Keratinocyte (primary cell): ENCODE data around the gene CLOCK. TPM values are rescaled to one million over a fixed set of nuclear protein-coding genes. Genes with fewer than 3 reads are reported as not detected.

ENCODE experiments used
- DNase-seq: peaks from one replicate; pipeline ENCODE4 v3.0.0-alpha.2; 2011; ENCODE audit warnings: low read depth, missing footprints, low spot score
- FAIRE-seq: peaks from 2 replicates; lab custom pipeline; 2011; peaks lifted over from hg19 to GRCh38; lab: Jason Lieb, UNC
- H2AFZ ChIP-seq: 2 replicates; pipeline ENCODE4 v1.6.0; 2012; ENCODE audit warnings: low read length, control low read depth, inconsistent platforms; ENCODE audit not compliant: control insufficient read depth
- H3K27ac ChIP-seq: 2 replicates; pipeline ENCODE4 v1.5.1; 2011; ENCODE audit warnings: low read length; ENCODE audit not compliant: control insufficient read depth, insufficient read depth
- H3K27me3 ChIP-seq: 3 replicates; pipeline ENCODE4 v1.6.0; 2011; ENCODE audit warnings: low read length; ENCODE audit not compliant: control insufficient read depth, insufficient read depth; ENCODE audit errors: extremely low read depth
- H3K36me3 ChIP-seq, 2 experiments: 2 replicates in 1 of 2; 3 replicates in 1 of 2; pipeline ENCODE4 v1.5.1; 2011; ENCODE audit warnings: low read length in 2 of 2, mild to moderate bottlenecking in 1 of 2; ENCODE audit not compliant: control insufficient read depth in 2 of 2, insufficient read depth in 2 of 2; ENCODE audit errors: extremely low read depth in 1 of 2
- H3K4me1 ChIP-seq: 3 replicates; pipeline ENCODE4 v1.5.1; 2011; ENCODE audit warnings: low read length; ENCODE audit not compliant: control insufficient read depth, insufficient read depth; ENCODE audit errors: extremely low read depth
- H3K4me2 ChIP-seq: 3 replicates; pipeline ENCODE4 v1.6.0; 2011; ENCODE audit warnings: low read depth, low read length; ENCODE audit not compliant: control insufficient read depth, insufficient read depth; ENCODE audit errors: extremely low read depth
- H3K4me3 ChIP-seq, 3 experiments: fragments of 200-600 bp in 1 of 3; sonication (generic) in 1 of 3; 2 replicates in 2 of 3; 3 replicates in 1 of 3; pipeline ENCODE4 v1.5.1; 2011 to 2016; ENCODE audit warnings: low read length in 3 of 3, mild to moderate bottlenecking in 3 of 3, control low read depth in 2 of 3, inconsistent platforms in 1 of 3, low read depth in 1 of 3, mixed read lengths in 1 of 3, mixed run types in 1 of 3, moderate library complexity in 1 of 3; ENCODE audit not compliant: control insufficient read depth in 2 of 3, insufficient read depth in 2 of 3; ENCODE audit errors: extremely low read depth in 1 of 3
- H3K79me2 ChIP-seq: 2 replicates; pipeline ENCODE4 v1.6.0; 2012; ENCODE audit warnings: low read length; ENCODE audit not compliant: control insufficient read depth, insufficient read depth
- H3K9ac ChIP-seq: 3 replicates; pipeline ENCODE4 v1.6.0; 2011; ENCODE audit warnings: low read length; ENCODE audit not compliant: control insufficient read depth, insufficient read depth; ENCODE audit errors: extremely low read depth
- H3K9me1 ChIP-seq: 3 replicates; pipeline ENCODE4 v1.6.0; 2011; ENCODE audit warnings: low read length; ENCODE audit not compliant: control insufficient read depth, insufficient read depth; ENCODE audit errors: extremely low read depth
- H3K9me3 ChIP-seq: 2 replicates; pipeline ENCODE4 v1.5.1; 2012; ENCODE audit warnings: low read depth, low read length; ENCODE audit not compliant: control insufficient read depth
- H4K20me1 ChIP-seq: 3 replicates; pipeline ENCODE4 v1.6.0; 2011; ENCODE audit warnings: low read length; ENCODE audit not compliant: control insufficient read depth, insufficient read depth; ENCODE audit errors: extremely low read depth
- CTCF ChIP-seq, 3 experiments: IDR thresholded peaks in 1 of 3; conservative IDR thresholded peaks in 1 of 3; optimal IDR thresholded peaks in 1 of 3; 2 replicates in 2 of 3; 3 replicates in 1 of 3; pipeline versions ENCODE3 to v1.5.1; 2011; ENCODE audit warnings: low read length in 3 of 3, mild to moderate bottlenecking in 3 of 3, moderate library complexity in 2 of 3, control low read depth in 1 of 3, inconsistent platforms in 1 of 3; ENCODE audit not compliant: insufficient read depth in 2 of 3; ENCODE audit errors: extremely low read depth in 1 of 3
- EZH2 ChIP-seq: IDR thresholded peaks from one replicate; pipeline ENCODE4 v1.6.1; 2012; ENCODE audit warnings: inconsistent platforms, mild to moderate bottlenecking, low read length, moderate library complexity
- dilution Hi-C: fragments of 300-500 bp; cut with MboI; formaldehyde crosslinking; loops from one replicate; pipeline ENCODE4 v1.7.0; 2020; ENCODE audit warnings: low sequenced_read_pairs; ENCODE audit not compliant: extremely low pct_ligation_motif_present
- polyA plus RNA-seq, 5 experiments: library from polyadenylated mRNA; depleted of rRNA in 3 of 5; stranded (reverse) in 3 of 5; stranded (forward) in 1 of 5; unstranded in 1 of 5; fragments of >200 nt; gene quantifications; 1 replicate in 1 of 5; 2 replicates in 3 of 5; 3 replicates in 1 of 5; pipeline versions ENCODE4 v1.2.1 to v1.2.3, GENCODE V29; 2011 to 2012; ENCODE audit warnings: missing spikeins in 2 of 5, low read depth in 1 of 5, low replicate concordance in 1 of 5

The CLOCK gene
- polyA plus RNA-seq, 1 donor (not counting 4 experiments of a cell fraction or from before 2014, with no cell fraction given): 27.1 TPM

- no peaks in the 10 kb centered on the region for H3K4me1 ChIP-seq
- peaks cover 3% of the 10 kb centered on the region for H3K9me3 ChIP-seq
- no peak for FAIRE-seq
- H3K27ac ChIP-seq: no peak overlapping the region
- no peak for DNase-seq
- no peak overlapping the region for H3K4me3 ChIP-seq
- no peaks in the 10 kb centered on the region for H3K79me2 ChIP-seq
- H3K4me2 ChIP-seq: no peak overlapping the region
- no peaks in the 10 kb centered on the region for H3K27me3 ChIP-seq
- no peaks in the 10 kb centered on the region for H4K20me1 ChIP-seq
- TF ChIP-seq EZH2: no peak
- no peak for TF ChIP-seq CTCF (optimal IDR thresholded peaks at IDR 0.05 in 1 of 3, IDR thresholded peaks at IDR 0.05 in 1 of 3, conservative IDR thresholded peaks at IDR 0.05 in 1 of 3; ENCODE audit: extremely low read depth in 1 of 3, insufficient read depth in 2 of 3, low read length in 3 of 3)
- no peak overlapping the region for H2AFZ ChIP-seq
- dilution Hi-C loops: no loop called here
- H3K36me3 ChIP-seq: no peaks in the 10 kb centered on the region
- H3K9me1 ChIP-seq: no peaks in the 10 kb centered on the region
- no peak overlapping the region for H3K9ac ChIP-seq
These were observed 28.8 kb upstream of the CLOCK start for GRCh38 chr4:55575513-55575912.

- Histone ChIP-seq H4K20me1 (no peaks in the 10 kb centered on the region), H3K9me1 (no peaks in the 10 kb centered on the region), H3K27ac (no peak overlapping the region), H3K4me1 (no peaks in the 10 kb centered on the region), H3K4me3 (no peak overlapping the region), H3K27me3 (no peaks in the 10 kb centered on the region), H2AFZ (no peak overlapping the region), H3K36me3 (no peaks in the 10 kb centered on the region), H3K9ac (no peak overlapping the region), H3K9me3 (peaks cover 3% of the 10 kb centered on the region), H3K4me2 (no peak overlapping the region), H3K79me2 (no peaks in the 10 kb centered on the region)
- dilution Hi-C loops: no loop called here
- FAIRE-seq: no peak
- TF ChIP-seq CTCF (optimal IDR thresholded peaks at IDR 0.05 in 1 of 3, IDR thresholded peaks at IDR 0.05 in 1 of 3, conservative IDR thresholded peaks at IDR 0.05 in 1 of 3; ENCODE audit: extremely low read depth in 1 of 3, insufficient read depth in 2 of 3, low read length in 3 of 3) (no peak), EZH2 (no peak)
- DNase-seq: no peak
These were observed 27.5 kb upstream of the CLOCK start for GRCh38 chr4:55574252-55574651.
